Measurements from ENCODE around the gene ELP4.

- no peak for TF ChIP-seq CTCF (IDR thresholded peaks at IDR 0.05)
- TF ChIP-seq EZH2 (IDR thresholded peaks at IDR 0.05), result no peak
- TF ChIP-seq EZH2phosphoT487 (IDR thresholded peaks at IDR 0.05), result no peak
These were observed 211.3 kb downstream of the ELP4 start for GRCh38 chr11:31720671-31721365.

All from neural progenitor cell (in vitro differentiated cells).